IPS-11a (cell line): Measurements from ENCODE around the gene PKP4.

ENCODE experiments used
- H3K4me3 ChIP-seq: one replicate; pipeline ENCODE4 v1.5.1; 2013; ENCODE audit warnings: low read depth, low read length, control low read depth

Gene PKP4

DNA sequence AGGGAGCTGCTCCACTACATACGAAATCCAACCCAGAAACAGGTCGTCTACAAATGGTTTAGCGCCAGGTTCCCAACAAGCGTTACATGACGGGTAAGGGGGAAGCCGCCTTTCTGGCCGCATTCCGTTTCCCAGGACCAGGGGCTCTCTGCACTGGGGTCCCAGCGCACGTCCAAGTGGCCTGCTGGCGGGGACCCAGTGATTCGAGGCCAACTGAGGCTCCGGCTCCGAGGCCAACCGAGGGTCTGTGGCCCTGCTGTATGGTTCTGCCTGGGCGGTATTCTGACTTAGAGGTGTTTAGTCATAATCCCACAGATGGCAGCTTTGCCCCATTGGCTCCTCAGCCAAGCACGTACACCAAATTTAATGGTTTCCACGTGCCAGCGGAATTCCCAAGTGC lies 127.2 kb downstream of the PKP4 start:
- H3K4me3 ChIP-seq: no peak overlapping the region

GRCh38 chr2:158586491-158586890 lies 129.7 kb downstream of the PKP4 start:
- H3K4me3 ChIP-seq: no peak overlapping the region

- no peak overlapping the region for H3K4me3 ChIP-seq
Observed at GRCh38 chr2:158589303-158589702, 132.6 kb downstream of the PKP4 start.

DNA sequence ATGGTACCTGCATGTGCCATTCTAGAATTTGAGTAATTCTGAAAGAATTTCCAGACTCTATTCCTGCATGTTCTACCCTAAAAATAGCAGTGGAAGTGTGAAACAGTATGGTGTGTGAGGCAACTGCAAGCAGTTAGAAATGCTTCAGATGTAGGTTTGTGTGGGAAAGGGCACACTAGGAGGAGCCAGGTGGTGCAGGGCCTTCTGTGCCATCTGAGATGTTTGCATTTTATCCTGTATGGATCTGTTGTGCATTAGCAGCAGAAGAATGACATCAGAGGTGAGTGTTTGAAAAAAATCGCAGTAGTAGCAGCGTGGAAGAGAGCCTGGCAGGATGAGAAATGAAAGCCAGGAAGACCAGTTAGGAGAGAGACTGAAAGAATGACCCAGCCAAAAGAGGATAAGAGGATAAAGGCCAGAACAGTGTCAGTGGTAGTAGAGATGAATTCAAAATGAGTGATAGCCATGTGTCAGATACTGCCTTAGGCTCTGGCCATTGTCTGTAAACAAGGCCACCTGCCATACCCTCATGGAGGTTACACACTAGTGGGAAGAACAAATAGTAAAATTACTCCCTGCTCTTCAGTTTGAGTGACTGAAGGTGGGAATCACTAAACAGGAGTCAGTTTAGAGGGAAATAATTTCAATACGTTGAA lies 142.2 kb downstream of the PKP4 start:
- no peak overlapping the region for H3K4me3 ChIP-seq

DNA sequence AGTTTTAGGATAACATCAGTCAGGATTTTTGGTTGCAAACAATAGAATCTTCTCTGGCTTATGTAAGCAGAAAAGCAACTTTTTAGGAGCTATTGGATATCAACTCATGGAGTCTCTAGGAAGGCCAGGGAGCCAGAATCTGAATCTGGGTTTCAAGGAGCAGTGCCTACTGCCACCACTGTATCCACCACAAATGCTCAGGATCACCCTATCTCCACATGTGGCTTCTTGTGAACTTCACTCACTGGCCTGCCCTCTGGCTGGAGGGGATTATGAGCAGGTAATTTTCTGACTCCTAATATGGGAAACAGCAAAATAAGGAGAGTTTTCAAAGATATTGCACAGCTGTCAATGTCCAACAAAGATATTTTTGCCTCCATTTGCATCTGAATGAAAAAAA lies 142.9 kb downstream of the PKP4 start:
- H3K4me3 ChIP-seq: no peak overlapping the region

- no peak overlapping the region for H3K4me3 ChIP-seq
Observed at GRCh38 chr2:158600155-158600802, 143.5 kb downstream of the PKP4 start.

- H3K4me3 ChIP-seq: no peak overlapping the region
Observed at GRCh38 chr2:158602027-158602426, 145.3 kb downstream of the PKP4 start.

- no peak overlapping the region for H3K4me3 ChIP-seq
Observed at GRCh38 chr2:158603205-158603604, 146.5 kb downstream of the PKP4 start.

DNA sequence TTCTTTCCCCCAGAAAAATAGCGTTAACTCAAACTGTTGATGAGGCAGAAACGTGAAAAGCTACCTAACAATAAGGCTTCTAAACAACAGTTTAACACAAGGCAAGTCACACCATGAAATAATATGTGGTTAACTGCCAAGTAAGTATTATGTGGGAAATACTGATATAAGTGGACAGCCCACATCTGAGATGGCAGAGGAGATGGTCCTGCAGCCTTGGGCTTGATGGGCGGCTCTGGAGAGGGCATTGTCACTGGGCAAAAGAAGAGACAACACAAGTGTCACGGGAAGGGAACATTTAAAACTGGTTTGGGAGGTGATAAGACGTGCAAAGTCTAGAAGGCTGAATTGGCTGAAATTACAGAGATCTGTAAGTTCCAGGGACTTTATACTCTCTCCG lies 147.2 kb downstream of the PKP4 start:
- H3K4me3 ChIP-seq: no peak overlapping the region

- no peak overlapping the region for H3K4me3 ChIP-seq
Observed at GRCh38 chr2:158610059-158610458, 153.3 kb downstream of the PKP4 start.

DNA sequence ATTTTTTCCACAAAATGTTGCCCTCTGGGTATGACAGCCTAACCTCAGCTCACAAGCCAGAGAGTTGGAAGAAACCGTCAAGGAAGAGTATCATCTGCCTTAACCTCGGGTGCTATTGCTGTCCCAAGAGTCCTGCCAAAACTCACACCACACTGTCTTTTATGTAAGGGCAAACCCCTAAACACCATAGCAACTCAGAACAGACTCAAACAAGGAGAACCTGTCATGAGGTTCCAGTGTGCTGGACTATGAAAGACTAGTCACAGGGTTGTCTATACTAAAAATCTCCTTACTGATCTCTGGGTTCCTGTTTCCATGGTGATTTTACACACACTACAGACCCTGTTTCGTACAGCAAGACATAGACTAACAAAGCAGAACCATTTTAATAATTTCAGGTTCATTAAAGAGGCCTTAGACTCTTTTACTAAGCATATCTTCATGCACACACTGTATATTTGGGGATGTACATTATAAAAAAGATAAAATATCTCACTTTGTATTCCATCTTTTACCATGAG lies 159.8 kb downstream of the PKP4 start:
- H3K4me3 ChIP-seq: no peak overlapping the region

GRCh38 chr2:158618891-158619490 lies 162.2 kb downstream of the PKP4 start:
- no peak overlapping the region for H3K4me3 ChIP-seq

DNA sequence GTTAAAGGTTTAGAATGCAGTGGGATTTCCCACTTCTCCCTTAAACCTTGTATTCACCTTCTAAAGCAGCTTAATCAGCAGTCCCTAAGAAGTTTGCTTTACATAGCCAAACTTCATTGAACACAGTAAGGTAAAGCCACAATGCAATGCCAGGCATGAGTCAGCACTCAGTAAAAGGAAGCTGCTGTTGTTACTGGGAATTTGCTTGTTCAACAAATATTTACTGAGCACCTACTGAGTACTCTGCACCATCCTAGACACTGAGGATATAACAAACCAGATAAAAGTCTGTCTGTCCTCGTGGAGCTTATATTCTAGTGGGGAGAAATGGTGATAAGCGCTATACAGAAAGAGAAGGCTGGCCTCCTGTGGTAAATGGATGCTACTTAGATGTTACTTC lies 162.7 kb downstream of the PKP4 start:
- H3K4me3 ChIP-seq: no peak overlapping the region

DNA sequence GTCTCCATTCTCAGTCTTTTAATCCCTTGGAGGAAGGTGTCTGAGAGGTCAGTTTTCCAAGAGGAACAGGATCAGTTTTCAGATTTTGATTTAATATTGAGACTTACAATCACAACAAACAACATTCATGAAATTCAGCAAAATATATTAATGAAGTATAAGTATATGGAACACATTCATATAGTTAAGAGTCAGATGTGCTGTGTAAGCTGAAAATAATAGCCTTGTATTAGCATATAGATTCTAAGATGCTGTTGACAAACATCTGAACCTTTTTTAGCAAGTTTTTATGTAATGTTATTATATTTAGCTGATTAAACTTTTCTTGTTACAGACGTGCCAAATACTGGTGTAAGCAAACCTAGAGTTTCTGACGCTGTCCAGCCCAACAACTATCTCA lies 163.9 kb downstream of the PKP4 start:
- no peak overlapping the region for H3K4me3 ChIP-seq

DNA sequence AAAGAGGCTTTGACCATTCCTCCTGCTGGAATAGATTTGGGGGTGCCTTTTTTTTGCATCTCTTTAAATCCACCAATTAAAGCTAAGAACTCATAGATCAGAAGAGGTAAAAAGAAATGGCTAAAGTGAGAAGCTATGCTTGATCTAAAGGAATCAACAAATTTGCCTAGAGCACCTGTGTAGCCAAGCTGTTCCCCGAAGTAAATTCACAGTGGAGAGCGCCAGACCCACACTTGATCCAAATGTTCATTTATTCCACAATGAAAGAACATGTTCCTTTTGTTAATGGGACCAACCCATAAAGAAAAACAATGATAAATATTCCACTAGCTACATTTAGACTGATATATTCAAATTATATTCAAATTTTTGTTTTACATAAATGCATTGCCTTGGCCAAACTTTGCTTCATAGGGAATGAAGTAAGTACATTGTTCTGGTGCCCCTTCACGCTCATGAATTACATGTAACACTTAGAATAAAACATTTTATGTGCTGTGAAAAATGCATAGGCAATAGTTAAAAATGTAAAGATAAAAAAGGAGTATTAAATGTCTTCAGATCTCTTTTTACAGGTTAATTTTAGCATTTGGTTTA lies 167.4 kb downstream of the PKP4 start:
- H3K4me3 ChIP-seq: no peak overlapping the region

- no peak overlapping the region for H3K4me3 ChIP-seq
Observed at GRCh38 chr2:158624961-158625360, 168.2 kb downstream of the PKP4 start.

DNA sequence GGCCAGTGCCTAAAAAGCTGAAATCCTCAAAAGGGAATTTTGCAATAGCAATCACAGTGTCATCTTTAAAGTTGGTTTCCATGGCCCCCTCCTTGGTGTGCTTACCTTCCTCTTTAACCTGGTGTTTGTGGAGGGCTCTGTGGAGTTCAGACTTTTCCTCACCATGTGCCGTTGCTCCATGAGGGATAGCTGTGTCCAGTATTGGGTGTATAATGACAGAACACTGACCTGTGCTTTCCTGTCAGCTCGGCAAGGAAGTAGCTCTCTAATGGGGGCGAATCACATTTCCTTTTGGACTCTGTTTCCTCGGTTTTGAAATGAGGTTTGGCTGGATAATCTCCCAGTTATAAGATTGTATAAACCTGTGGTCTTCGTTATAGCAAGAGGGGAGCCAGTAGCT lies 172.4 kb downstream of the PKP4 start:
- H3K4me3 ChIP-seq: no peak overlapping the region

DNA sequence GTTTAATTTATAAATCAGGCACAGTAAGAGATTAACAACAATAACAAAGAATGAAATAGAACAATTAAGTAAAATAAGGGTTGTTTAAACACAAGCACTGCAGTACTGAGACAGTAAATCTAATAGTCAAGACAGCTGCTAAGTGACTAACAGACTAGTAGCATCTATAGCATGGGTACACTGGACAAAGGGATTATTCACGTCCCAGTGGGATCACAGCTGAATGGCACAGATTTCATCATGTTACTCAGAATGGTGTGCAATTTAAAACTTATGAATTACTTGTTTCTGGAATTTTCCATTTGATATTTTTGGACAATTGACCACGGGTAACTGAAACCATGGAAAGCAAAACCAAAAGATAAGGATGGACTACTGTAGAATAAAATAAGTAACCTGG lies 176.5 kb downstream of the PKP4 start:
- no peak overlapping the region for H3K4me3 ChIP-seq

DNA sequence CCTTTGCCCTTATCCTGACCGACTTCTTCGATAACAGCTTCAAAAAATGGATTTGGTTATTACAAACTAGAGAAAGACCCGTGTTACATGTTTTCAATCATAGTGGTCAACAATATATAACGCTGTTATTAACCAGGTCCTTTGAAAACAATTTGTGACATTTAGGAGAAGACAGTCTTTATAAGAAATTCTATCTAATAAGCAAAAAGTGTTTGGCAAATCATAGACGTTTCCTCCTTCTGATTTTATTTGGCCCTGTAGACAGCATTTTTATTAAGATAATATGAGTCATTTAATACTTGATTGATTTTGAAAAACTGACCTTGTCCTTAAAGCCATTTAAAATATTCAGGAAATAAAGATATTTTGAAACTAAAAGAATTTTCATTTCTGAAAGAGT lies 177.9 kb downstream of the PKP4 start:
- no peak overlapping the region for H3K4me3 ChIP-seq

DNA sequence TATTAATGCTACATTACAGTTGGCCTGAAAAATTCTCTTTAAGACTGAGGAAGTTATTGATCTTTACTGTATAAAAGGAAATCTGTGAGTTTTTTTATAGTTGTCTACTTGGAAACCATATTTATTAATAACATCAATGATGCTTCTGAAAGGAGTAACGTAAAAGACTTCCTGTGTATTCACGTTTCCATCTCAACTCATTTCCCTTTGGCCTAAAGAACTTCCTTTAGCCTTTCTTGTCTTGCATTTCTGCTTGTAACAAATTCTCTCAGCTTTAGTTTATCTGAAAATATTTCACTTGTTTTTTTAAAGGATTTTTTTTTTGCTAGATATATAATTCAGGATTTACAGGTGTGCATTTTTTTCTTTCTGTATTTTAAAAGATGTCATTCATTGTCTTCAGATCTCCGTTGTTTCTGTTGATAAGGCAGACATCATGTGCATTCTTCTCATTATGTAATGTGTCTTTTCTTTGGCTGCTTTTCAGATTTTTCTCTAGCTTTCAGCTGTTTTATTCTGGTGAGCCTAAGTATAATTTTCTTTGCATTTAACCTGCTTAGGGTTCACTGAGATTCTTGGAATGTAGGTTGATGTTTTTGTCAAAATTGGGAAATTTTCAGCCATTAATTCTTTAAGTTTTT lies 179.3 kb downstream of the PKP4 start:
- H3K4me3 ChIP-seq: no peak overlapping the region

DNA sequence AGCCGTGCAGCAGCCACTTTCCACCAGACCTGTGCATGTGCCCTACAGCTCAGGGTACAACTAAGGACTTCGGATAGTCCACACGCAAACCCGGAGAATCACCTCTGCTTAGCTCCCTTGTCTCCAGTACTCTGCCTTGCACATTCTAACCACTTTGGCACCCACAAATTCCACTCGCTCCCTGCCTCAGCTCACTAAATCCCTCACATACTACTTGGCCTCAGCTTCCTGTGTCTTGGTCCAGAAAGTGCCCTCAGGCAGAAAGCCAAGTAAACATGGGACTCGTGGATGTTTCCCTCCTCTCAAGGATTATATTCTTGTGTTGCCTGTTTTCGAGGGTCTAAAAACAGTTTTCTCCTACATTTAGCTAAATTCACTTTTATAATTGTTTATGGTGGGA lies 180.6 kb downstream of the PKP4 start:
- no peak overlapping the region for H3K4me3 ChIP-seq
